ENCODE data around the gene ABCC1.

DNA sequence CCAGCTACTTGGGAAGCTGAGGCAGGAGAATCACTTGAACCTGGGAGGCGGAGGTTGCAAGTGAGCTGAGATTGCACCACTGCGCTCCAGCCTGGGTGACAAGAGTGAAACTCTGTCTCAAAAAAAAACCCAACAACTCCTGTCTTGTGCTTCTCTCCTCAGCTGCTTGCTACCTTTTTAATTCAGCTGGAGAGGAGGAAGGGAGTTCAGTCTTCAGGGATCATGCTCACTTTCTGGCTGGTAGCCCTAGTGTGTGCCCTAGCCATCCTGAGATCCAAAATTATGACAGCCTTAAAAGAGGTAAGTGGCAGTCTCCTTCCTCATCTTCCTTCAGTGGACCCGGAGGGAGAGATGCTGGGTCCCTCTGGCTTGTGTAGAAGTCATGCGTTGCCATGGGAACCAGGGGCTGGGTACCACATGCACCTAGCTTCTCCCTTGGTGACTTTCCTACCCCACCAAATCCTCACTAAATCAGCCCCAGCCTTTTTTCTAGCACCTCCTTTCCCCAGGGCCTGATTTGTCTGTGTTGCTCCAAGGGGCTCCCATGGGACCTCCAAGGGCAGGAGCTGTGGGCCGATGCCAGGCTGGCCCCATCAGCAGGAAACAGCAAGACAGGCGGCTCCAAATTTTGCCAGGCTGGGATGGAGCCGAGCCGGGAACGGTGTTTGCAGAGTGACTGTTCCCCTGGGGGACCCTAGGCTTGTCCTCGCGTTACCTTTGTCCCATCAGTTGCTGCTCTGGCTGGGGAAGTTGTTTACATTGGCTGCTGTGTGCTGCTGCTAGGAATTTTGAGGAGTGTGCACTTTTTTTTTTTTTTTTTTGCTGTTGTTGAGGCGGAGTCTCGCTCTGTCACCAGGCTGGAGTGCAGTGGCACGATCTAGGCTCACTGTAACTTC is 65.2 kb downstream of the ABCC1 start:
- TF ChIP-seq, protein P1, sequence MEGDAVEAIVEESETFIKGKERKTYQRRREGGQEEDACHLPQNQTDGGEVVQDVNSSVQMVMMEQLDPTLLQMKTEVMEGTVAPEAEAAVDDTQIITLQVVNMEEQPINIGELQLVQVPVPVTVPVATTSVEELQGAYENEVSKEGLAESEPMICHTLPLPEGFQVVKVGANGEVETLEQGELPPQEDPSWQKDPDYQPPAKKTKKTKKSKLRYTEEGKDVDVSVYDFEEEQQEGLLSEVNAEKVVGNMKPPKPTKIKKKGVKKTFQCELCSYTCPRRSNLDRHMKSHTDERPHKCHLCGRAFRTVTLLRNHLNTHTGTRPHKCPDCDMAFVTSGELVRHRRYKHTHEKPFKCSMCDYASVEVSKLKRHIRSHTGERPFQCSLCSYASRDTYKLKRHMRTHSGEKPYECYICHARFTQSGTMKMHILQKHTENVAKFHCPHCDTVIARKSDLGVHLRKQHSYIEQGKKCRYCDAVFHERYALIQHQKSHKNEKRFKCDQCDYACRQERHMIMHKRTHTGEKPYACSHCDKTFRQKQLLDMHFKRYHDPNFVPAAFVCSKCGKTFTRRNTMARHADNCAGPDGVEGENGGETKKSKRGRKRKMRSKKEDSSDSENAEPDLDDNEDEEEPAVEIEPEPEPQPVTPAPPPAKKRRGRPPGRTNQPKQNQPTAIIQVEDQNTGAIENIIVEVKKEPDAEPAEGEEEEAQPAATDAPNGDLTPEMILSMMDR (conservative IDR thresholded peaks at IDR 0.05; ENCODE audit: low read depth, low read length): no peak
- TF ChIP-seq EZH2 (IDR thresholded peaks at IDR 0.05; ENCODE audit: low read length, unreplicated experiment): no peak

All from PC-3 (cell line).